T1000 (cell line): ENCODE results near the gene RECQL5.
A peak's percentile ranks its signal among the peaks of the same experiment; 100 is the strongest.

Experiments used
- DNase-seq: peaks from one replicate; lab custom pipeline; 2025; ENCODE audit warnings: mixed read lengths; lab: John Stamatoyannopoulos, UW

Gene RECQL5

DNA sequence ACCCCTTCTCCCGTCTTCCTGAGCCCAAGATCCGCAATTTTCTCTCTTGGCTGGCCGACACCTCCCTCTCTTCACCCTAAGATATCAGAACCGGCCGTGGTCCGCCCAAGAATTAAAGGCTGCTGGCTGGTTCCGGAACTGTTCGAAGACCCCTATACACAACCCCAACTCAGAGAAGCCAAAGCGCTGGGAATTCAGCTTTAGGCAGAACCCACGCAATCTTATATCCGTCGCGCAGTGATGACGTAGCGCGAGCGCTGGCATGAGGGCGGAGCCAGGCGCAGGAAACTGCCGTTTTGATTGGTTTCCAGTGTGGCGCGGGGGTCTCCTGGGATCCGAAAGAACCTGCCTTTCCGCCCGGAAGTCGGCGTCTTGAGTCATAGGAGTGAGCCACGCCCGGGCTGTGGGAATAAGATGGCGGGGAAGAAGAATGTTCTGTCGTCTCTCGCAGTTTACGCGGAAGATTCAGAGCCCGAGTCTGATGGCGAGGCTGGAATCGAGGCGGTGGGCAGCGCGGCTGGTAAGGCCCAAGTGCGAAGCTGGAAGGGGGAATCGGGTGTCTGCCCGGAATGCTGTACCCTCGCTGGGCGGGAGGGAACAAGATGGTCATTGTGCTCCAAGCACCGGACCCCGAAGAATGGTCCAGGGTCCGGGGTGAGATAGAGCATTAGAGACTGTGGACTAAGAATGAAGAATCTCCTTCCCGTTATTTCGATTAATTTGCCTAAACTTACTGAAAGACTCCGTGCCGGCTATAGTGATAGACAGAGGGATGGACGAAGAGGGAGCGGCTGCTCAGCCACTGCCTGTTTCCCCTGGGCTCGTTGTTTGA lies at the start of gene RECQL5, which contains the start of gene SAP30BP:
TSS of gene RECQL5 (minus strand) at position 196 of the 832 bp plus-strand sequence. CDS start 597 bp downstream, outside the sequence.
TSS of gene SAP30BP (plus strand) at position 380 of the 832 bp plus-strand sequence. CDS start at position 415, 35 bp downstream.
- DNase-seq, result peak; percentile 96

DNA sequence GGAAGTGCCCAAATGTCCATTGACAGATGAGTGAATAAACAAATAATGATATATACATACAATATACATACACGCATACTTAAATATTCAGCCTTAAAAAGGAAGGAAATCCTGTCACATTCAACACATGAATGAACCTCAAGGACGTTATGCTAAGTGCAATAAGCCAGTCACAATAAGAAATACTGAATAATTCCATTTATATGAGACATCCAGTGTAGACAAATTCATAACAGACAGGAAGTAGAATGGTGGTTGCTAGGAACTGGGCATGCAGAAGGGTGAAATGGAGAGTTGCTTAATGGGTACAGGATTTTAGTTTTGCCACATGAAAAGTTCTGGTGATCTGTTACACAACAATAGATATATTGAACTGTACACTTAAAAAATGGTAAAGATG lies 45.5 kb upstream of the RECQL5 start:
- no peak for DNase-seq

DNA sequence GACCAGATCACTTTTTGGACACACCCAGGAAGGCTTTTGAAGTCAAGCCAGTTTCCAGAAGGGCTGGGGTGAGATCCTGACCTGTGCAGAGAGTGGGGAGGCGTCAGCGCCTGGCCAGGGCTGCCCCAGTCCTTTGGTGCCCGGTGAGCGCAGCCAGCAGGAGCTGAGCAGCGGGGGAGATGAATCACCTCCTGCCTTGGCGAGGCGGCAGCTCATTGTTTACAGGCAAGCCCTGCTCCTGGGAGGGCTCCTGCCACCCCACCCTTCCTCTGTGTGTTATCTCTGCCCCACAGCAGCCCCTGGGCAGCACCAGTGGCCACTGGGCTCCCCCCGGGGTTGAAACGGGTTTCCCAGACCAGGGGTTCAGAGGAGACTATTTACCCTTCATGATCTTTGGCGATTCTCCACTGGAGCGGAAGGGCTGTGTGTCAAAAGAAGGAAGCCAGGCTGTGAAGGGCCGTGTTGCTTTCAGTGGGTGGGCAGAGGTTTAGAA lies 40.2 kb upstream of the RECQL5 start:
- peak; percentile 60 for DNase-seq

DNA sequence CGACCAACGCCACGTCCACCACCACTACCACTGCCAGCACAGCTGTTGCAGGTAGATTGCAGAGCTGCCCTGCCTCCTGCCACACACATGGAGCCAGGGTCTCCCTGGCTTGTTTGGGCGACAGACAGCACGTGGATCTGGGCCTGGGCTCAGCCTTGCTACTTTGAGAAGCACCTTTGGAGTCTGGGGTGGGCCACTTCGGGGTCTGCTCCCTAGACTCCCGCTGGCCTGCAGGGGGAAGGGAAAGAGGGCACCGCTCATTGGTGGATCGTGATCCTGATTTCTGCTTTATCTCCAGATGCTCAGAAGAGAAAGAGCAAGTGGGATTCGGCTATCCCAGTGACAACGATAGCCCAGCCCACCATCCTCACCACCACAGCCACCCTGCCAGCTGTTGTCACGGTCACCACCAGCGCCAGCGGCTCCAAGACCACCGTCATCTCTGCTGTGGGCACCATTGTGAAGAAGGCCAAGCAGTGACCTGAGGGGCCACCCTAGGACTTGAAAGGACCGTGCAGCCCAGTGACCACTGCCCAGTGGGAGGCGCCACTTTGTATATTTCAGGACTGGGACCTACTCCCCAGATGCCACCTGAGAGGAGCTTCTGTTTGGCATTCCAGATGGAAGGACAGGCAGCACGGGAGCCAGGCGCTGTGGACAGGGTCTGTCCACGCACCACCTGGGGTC lies 39.2 kb upstream of the RECQL5 start:
- DNase-seq, result no peak

- DNase-seq, result no peak
These were observed 38.3 kb upstream of the RECQL5 start for GRCh38 chr17:75704963-75705875.

DNA sequence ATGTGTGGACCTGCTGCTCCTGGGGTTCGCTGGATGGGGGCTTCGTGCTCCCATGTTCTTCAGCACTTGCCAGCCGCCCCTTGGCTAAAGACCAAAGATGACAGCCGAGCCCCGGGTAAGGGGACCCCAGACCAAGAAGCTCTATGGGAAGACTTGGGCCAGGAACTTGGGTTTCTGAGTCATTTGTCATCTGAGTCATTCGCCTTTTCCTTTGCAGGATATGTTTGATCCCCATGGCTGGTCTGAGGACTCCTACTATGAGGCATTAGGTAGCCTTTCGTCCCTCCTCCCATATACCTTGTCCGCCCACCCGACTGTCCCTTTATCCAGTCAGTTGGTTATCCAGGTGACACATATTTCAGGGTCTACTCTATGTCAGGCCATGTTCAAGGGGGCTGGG lies 36.6 kb upstream of the RECQL5 start:
- no peak for DNase-seq

GRCh38 chr17:75703191-75703590 lies 36.2 kb upstream of the RECQL5 start:
- DNase-seq, result no peak

- DNase-seq, result no peak
These were observed 34.3 kb upstream of the RECQL5 start for GRCh38 chr17:75701288-75701687.

GRCh38 chr17:75698659-75699058 lies 31.7 kb upstream of the RECQL5 start:
- no peak for DNase-seq

DNA sequence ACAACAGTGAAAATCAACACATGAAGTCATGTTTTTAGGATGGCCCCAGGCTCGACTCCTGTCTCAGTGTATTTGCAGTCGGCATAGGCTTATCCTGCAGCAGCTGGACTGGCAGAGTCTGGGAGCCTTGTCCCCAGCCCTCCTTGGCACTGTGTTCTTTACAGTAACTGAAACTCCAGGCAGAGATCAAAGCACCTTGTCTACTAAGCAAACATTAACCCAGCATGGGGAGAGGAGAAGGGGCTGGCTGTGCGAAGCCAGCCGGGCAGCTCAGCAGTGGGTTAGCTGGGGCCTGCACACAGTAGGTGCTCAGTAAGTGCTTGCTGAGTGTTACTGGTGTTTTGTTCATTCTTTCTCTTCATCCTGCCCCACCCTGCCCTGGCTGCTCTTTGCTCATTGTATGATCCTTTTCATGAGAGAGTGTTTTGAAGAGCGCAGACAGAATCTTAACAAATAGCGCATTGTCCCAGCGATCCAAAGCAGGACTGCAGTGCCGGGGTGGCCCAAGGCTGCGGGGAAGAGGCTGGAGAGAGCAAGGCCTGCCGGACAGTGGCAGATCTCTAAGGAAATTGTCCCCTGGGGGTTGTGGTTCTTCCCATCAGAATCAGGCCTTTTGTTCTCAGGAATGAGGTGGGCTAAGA lies 30.8 kb upstream of the RECQL5 start:
- DNase-seq, result no peak

- DNase-seq, result peak; percentile 27
These were observed 28.9 kb upstream of the RECQL5 start for GRCh38 chr17:75695830-75696271.

GRCh38 chr17:75695141-75695829 lies 28.3 kb upstream of the RECQL5 start:
- no peak for DNase-seq

DNA sequence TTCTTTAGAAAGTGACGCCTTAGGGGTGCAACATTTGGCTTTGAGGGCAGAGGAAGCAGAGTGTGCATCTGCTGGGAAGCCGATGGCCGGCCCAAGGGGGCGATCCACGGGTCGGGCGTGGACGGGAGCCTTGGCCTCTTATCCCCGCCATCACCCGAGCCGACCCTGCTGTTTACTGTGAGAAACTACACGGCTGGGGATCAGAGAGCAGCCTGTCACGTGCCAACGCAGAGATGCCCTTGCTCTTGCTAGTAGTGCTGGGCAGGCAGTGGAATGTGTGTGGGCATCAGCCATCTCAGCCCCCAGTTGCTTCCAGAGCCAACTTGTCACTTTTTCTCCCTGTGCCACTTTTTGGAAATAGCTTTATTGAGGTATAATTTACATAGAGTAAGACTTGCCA lies 27.6 kb upstream of the RECQL5 start:
- DNase-seq, result no peak

DNA sequence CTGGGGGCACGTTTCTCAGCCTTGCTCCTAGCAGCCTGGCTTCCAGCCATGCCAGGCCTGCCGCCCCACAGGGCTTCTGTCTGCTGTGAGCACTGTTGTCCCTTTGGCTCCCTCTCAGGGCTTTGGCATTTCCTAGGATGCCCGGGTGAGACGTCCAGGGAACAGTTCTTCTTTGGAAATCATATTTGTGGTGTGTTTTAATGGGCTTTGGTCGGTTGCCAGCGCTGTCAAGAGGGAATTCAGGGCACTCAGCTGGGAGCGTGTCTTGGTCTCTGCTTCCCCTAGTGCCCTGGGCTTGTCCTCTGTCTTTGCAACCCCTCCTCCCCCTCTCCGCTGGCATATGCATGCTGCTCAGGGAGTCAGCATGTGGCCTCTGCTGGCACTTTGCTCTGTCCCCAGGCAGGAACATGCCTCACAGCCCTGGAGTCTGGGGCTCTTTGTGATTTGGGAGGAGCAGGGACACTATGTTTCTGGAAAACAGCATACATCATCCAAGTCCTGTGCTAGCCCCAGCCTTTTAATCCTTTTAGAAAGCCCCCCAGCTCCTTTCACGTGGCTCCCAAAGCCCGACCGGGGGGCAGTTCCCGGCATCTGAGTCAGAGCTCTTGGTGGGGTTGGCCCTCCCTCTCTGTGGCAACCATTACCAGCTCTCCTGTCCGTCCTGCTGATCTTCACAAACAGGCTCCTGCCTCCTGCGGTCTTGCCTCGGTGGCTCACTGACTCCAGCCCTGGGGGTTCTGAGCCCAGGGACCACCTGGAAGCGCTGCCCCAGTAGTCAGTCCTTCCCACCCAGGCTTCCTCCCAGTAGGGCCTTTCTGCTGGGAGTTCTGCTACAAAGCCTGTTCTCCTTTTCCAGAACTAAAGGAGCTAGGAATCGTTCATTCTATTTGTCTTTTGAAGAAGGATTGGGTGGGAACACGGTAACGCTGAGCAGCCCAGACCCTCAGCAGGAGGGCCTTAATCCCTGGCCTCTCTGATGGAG lies 26.8 kb upstream of the RECQL5 start:
- DNase-seq, result peak; percentile 95

DNA sequence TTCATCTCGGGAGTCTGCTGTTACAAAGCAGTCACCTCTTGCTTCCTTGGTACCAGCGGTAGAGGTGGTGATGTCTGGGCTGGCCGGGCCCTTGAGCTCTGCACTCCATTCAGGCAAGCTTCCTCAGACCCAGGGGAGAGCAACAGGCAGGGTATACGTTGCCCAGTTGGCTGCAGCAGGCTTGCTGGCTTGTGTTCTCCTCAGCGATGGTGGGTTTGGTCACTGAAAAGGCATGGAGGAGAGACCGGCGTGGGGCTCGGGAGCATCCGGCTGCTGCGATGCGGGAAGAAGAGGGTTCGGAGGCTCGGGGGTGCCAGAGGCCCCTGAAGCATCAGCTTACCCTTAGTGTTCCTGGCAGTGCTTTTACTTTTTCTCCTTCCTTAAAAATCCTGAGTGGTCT lies 26.0 kb upstream of the RECQL5 start:
- DNase-seq, result no peak

DNA sequence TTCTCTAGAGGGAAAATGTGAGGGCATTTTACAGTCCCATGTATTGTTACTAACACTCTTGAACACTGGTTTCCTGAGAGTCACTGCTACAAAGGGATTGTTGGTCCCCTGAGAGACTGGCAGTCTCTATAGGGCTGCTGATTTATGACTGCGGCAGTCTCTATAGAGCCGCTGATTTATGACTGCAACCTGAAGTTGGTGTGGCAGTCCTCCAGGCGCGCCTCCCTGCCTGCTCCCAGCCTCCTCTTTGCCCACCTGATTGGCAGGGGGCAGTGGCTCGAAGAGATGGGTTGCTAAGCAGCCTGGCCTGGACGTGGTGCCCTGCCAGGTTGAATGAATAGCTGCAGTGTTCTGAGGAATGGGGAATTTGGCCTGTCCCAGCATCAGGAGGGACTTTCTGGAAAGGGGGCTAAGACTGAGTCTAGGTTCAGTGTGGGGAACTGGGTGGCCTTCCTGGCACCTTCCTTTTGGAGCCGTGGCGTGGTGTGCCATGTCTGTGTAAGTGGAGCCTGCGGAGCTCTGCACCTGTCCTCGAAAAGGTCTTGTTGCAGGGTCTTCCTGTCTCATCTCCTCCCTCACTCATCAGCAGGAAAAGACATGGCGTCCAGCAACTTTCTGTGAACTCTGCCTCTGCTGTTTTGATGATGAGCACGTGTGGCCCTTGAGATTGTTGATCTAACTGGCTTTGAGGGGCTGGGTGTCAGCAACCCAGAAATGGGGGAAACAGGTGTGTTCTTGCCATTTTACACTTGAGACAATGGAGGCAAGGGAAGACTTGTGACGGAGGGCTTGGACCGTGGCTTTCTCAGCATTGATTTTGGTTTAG lies 25.1 kb upstream of the RECQL5 start:
- no peak for DNase-seq

- DNase-seq, result no peak
These were observed 24.4 kb upstream of the RECQL5 start for GRCh38 chr17:75691371-75691791.

- no peak for DNase-seq
These were observed 22.5 kb upstream of the RECQL5 start for GRCh38 chr17:75689441-75689873.
